Heart left ventricle (tissue), 16 donors: Measurements from ENCODE around the gene VWA2. TPM values are rescaled to one million over a fixed set of nuclear protein-coding genes. Genes with fewer than 3 reads are reported as not detected.

Source experiments
- ATAC-seq, 4 donors: fragments of 200-7000 bp; cut with Tn5 transposase; one replicate each; pipeline ENCODE4 v1.9.1; 2020 to 2022; ENCODE audit warnings: moderate library complexity in 4 of 4, mild to moderate bottlenecking in 3 of 4, moderate number of reproducible peaks in 1 of 4
- DNase-seq, 5 donors: peaks; one replicate each; pipeline ENCODE4 v3.0.0-alpha.2; 2020
- H3K27ac ChIP-seq, 12 donors: fragments of 200-600 bp; sonication (generic) in 4 of 12; one replicate each; pipeline versions ENCODE4 v1.5.0 to v1.8.0; 2016 to 2022; ENCODE audit warnings: mild to moderate bottlenecking in 2 of 12
- H3K27me3 ChIP-seq, 9 donors: fragments of 200-600 bp; sonication (generic) in 2 of 9; one replicate each; pipeline versions ENCODE4 v1.5.1 to v1.8.0; 2016 to 2022; ENCODE audit warnings: mild to moderate bottlenecking in 3 of 9
- H3K36me3 ChIP-seq, 9 donors: fragments of 200-600 bp; sonication (generic) in 2 of 9; one replicate each; pipeline versions ENCODE4 v1.5.0 to v1.8.0; 2018 to 2022; ENCODE audit warnings: mild to moderate bottlenecking in 2 of 9
- H3K4me1 ChIP-seq, 12 donors: fragments of 200-600 bp; sonication (generic) in 4 of 12; one replicate each; pipeline versions ENCODE4 v1.5.0 to v1.8.0; 2016 to 2022; ENCODE audit warnings: mild to moderate bottlenecking in 3 of 12
- H3K4me3 ChIP-seq, 12 donors: fragments of 200-600 bp; sonication (generic) in 4 of 12; one replicate each; pipeline versions ENCODE4 v1.5.0 to v1.8.0; 2017 to 2022; ENCODE audit warnings: mild to moderate bottlenecking in 9 of 12, moderate library complexity in 4 of 12
- H3K9me3 ChIP-seq, 12 donors: fragments of 200-600 bp; sonication (generic) in 4 of 12; one replicate each; pipeline versions ENCODE4 v1.5.0 to v1.8.0; 2016 to 2022; ENCODE audit warnings: mild to moderate bottlenecking in 1 of 12
- CTCF ChIP-seq, 12 donors: fragments of 200-600 bp; sonication (generic) in 4 of 12; IDR thresholded peaks; one replicate each; pipeline versions ENCODE4 v1.5.0 to v1.8.0; 2018 to 2022; ENCODE audit warnings: antibody characterized with exemption in 12 of 12, mild to moderate bottlenecking in 5 of 12
- POLR2A ChIP-seq, 2 donors: fragments of 450-650 bp; IDR thresholded peaks; one replicate each; pipeline ENCODE4 v1.6.1; 2017; ENCODE audit warnings: antibody characterized with exemption in 2 of 2, mild to moderate bottlenecking in 2 of 2, moderate library complexity in 2 of 2
- WGBS, 4 donors: extraction: QIAGEN DNeasy Blood & Tissue Kit in 2 of 4; methylation state at CpG; one replicate each; pipeline versions ENCODE4 v1.1.5 to v1.1.7; 2013 to 2018; 5-methylcytosine and 5-hydroxymethylcytosine counted together
- intact Hi-C, 10 donors: fragments of 100-400 bp; cut with DNase I; formaldehyde crosslinking; loops; one replicate each; pipeline versions ENCODE4 v1.11.1 to v1.14.2; 2022
- polyA plus RNA-seq, 2 donors: library from polyadenylated mRNA; stranded (reverse); fragments of 200-250 nt; gene quantifications; one replicate each; pipeline ENCODE4 v1.2.3, GENCODE V29; 2013
- total RNA-seq, 9 donors: library from RNA; depleted of rRNA in 2 of 9; stranded (reverse); fragments of >200 nt in 2 of 9; fragmentation: NEBNext Ultra II Directional in 3 of 9; extraction: Animal tissue kit (Norgen Biotek cat#: 25700) in 3 of 9; gene quantifications; one replicate each; pipeline versions ENCODE4 v1.1.0 to v1.2.4, GENCODE V29; 2016 to 2023
- donor health status: ischemic (EF 13 %, LVEDD 7.1; RV severe dilation, severe dysfunction).
- donor health status: healthy with polysubstance abuse.
- donor health status: DM: no; HTN: yes; CAD: no.
- donor health status: DM: no; HTN: no; CAD: no.
- donor health status: ischemic (EF 25% LVEDD 6.9; RV normal size, moderate dysfunction).
- donor health status: ischemic (EF 25% LVEDD 5.7; RV mildly dilated, moderate dysfunction).
- donor health status: healthy.
- donor health status: DM: yes; HTN: yes; CAD: no.
- donor health status: ischemic (EF 35%, LVEDD 5.7; RV mildly dilated, moderate dysfunction).
- donor health status: nonischemic (EF 11% LVEDD 7.7; RV severe dilation, severe dysfunction).
- donor health status: DM: yes; HTN: yes; CAD: no.
- donor health status: PGD.
- donor health status: ischemic (EF 29% LVEDD 5.4; RV normal size, mild dysfunction).
- donor health status: nonischemic (EF 23%, LVEDD 6.1; RV moderate dilation, normal function).

Gene VWA2
- total and polyA plus RNA-seq, 11 donors = 0.03 to 0.41 TPM; not detected in 9

- peak in 1 of 5 donors; percentile 35 for DNase-seq
- TF ChIP-seq POLR2A (IDR thresholded peaks at IDR 0.05) = no peak
- TF ChIP-seq CTCF (IDR thresholded peaks at IDR 0.05) = no peak
- Histone ChIP-seq H3K4me3 (no peak overlapping the region), H3K4me1 (peaks cover 0 to 4% (median 0%) of the 10 kb centered on the region in 12 donors), H3K27ac (no peak overlapping the region), H3K27me3 (no peaks in the 10 kb centered on the region), H3K36me3 (no peaks in the 10 kb centered on the region), H3K9me3 (no peaks in the 10 kb centered on the region)
- 84 to 90% (median 86%) methylated on average over 5 of the region's 5 CpGs for WGBS, 4 donors
- intact Hi-C loops = no loop called here
- ATAC-seq = peak; percentile 42 to 58 (median 47)
These were observed 13.0 kb downstream of the VWA2 start for GRCh38 chr10:114252092-114252491.

GRCh38 chr10:114252883-114253282 is 13.8 kb downstream of the VWA2 start:
- H3K36me3 ChIP-seq = no peaks in the 10 kb centered on the region
- WGBS, 4 donors = 69 to 94% (median 70%) methylated on average over 3 to 4 of the region's 7 CpGs
- no peaks in the 10 kb centered on the region for H3K27me3 ChIP-seq
- ATAC-seq = no peak
- no peaks in the 10 kb centered on the region for H3K9me3 ChIP-seq
- no peak overlapping the region for H3K4me3 ChIP-seq
- intact Hi-C loops = no loop called here
- DNase-seq = no peak
- peaks cover 0 to 10% (median 0%) of the 10 kb centered on the region in 12 donors for H3K4me1 ChIP-seq
- H3K27ac ChIP-seq = no peak overlapping the region
- TF ChIP-seq CTCF (IDR thresholded peaks at IDR 0.05) (no peak), POLR2A (IDR thresholded peaks at IDR 0.05) (no peak)

DNA sequence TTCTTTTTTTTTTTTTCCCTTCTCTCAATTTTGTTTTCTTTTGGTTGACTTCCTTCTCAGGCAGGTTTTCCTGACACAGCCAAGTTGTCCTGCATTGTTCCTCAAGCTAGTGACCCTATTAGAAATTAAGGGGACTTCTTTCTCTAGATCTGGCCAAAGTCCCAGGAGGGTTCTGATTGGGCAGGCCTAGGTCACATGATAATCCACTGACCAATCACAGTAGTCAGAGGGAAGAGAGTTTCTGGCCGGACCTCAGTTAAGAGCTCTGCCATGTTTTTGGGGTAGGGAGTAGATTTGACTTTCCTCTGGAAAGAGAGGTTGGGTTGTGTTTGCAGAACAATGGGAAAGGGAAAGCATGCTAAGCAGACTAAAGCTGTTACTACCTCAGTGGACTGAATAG is 16.2 kb downstream of the VWA2 start:
- Histone ChIP-seq H3K36me3 (no peaks in the 10 kb centered on the region), H3K27ac (no peak overlapping the region), H3K4me1 (peaks cover 0 to 22% (median 0%) of the 10 kb centered on the region in 12 donors), H3K4me3 (no peak overlapping the region), H3K27me3 (no peaks in the 10 kb centered on the region), H3K9me3 (no peaks in the 10 kb centered on the region)
- intact Hi-C loops = no loop called here
- ATAC-seq = no peak
- 82 to 100% (median 86%) methylated on average over 1 of the region's 1 CpG for WGBS, 4 donors
- DNase-seq = no peak
- TF ChIP-seq CTCF (IDR thresholded peaks at IDR 0.05) = no peak
- no peak for TF ChIP-seq POLR2A (IDR thresholded peaks at IDR 0.05)

DNA sequence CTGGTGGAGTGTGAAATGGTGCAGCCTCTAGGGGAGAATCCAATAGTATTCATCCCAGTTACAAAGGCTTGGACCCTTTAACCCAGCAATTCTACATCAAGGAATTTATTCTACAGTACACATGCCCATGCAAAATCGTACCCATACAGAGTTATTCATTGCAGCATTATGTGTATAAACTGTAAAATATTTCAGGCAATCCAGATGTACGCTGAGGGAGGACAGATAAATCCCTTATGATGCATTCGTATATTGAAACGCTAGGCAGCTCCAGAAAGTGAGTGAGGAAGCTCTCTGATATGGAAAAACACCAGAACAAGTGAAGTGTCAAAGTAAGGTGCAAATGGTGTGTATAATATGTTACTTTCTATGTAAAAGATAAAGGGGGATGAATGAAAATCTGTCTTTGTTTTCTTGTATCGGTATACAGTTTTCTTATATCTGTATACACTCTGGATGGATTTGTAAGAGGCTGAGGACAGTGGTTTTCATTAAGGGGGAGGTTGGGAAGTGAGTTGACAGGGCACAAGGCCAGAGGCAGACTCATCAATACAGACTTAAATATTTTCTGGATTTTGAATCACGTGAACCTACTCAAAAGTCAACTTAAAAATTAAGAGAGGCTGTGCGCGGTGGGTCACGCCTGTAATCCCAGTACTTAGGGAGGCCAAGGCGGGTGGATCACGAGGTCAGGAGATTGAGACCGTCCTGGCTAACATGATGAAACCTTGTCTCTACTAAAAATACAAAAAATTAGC is 17.1 kb downstream of the VWA2 start:
- DNase-seq (no peak), ATAC-seq (no peak)
- TF ChIP-seq POLR2A (IDR thresholded peaks at IDR 0.05) (no peak), CTCF (IDR thresholded peaks at IDR 0.05) (no peak)
- no peak overlapping the region for H3K4me3 ChIP-seq
- 88 to 92% (median 90%) methylated on average over 12 of the region's 12 CpGs for WGBS, 4 donors
- H3K27ac ChIP-seq = no peak overlapping the region
- intact Hi-C loops = no loop called here
- no peaks in the 10 kb centered on the region for H3K27me3 ChIP-seq
- no peaks in the 10 kb centered on the region for H3K36me3 ChIP-seq
- H3K4me1 ChIP-seq = peaks cover 0 to 25% (median 0%) of the 10 kb centered on the region in 12 donors
- H3K9me3 ChIP-seq = no peaks in the 10 kb centered on the region
